Measurements from ENCODE around the gene ADGRA3.
"Not testable (repeated sequence)": the region's sequence is repeated elsewhere in the genome, so short reads cannot be mapped to it uniquely, and the experiment has no call there.

ADGRA3 gene

GRCh38 chr4:22477136-22477812 is 38.6 kb downstream of the ADGRA3 start:
- no peak for ATAC-seq

GRCh38 chr4:22476011-22476410 is 39.9 kb downstream of the ADGRA3 start:
- no peak for ATAC-seq

GRCh38 chr4:22475311-22475646 is 40.6 kb downstream of the ADGRA3 start:
- ATAC-seq = not testable (repeated sequence)

GRCh38 chr4:22474636-22475310 is 41.1 kb downstream of the ADGRA3 start:
- no peak for ATAC-seq

GRCh38 chr4:22473268-22473667 is 42.6 kb downstream of the ADGRA3 start:
- ATAC-seq = no peak

GRCh38 chr4:22471999-22472461 is 43.8 kb downstream of the ADGRA3 start:
- ATAC-seq = no peak

- no peak for ATAC-seq
Measured at GRCh38 chr4:22471419-22471818, 44.4 kb downstream of the ADGRA3 start.

GRCh38 chr4:22466581-22466980 is 49.3 kb downstream of the ADGRA3 start:
- ATAC-seq = no peak

- no peak for ATAC-seq
Measured at GRCh38 chr4:22465996-22466395, 49.9 kb downstream of the ADGRA3 start.

GRCh38 chr4:22465349-22465748 is 50.5 kb downstream of the ADGRA3 start:
- no peak for ATAC-seq

- no peak for ATAC-seq
Measured at GRCh38 chr4:22463179-22463578, 52.7 kb downstream of the ADGRA3 start.

- ATAC-seq = no peak
Measured at GRCh38 chr4:22462688-22463087, 53.2 kb downstream of the ADGRA3 start.

GRCh38 chr4:22460266-22460665 is 55.6 kb downstream of the ADGRA3 start:
- no peak for ATAC-seq

GRCh38 chr4:22458098-22458497 is 57.8 kb downstream of the ADGRA3 start:
- no peak for ATAC-seq

- ATAC-seq = no peak
Measured at GRCh38 chr4:22457348-22457747, 58.5 kb downstream of the ADGRA3 start.

- no peak for ATAC-seq
Measured at GRCh38 chr4:22456291-22456690, 59.6 kb downstream of the ADGRA3 start.

GRCh38 chr4:22454955-22455354 is 60.9 kb downstream of the ADGRA3 start:
- no peak for ATAC-seq

GRCh38 chr4:22454216-22454838 is 61.5 kb downstream of the ADGRA3 start:
- ATAC-seq = no peak

GRCh38 chr4:22444813-22445212 is 71.1 kb downstream of the ADGRA3 start:
- no peak for ATAC-seq

GRCh38 chr4:22442956-22443355 is 72.9 kb downstream of the ADGRA3 start:
- ATAC-seq = no peak

GRCh38 chr4:22440999-22441398 is 74.9 kb downstream of the ADGRA3 start:
- no peak for ATAC-seq

- ATAC-seq = no peak
Measured at GRCh38 chr4:22439947-22440346, 75.9 kb downstream of the ADGRA3 start.

- ATAC-seq = no peak
Measured at GRCh38 chr4:22435652-22436051, 80.2 kb downstream of the ADGRA3 start.

- no peak for ATAC-seq
Measured at GRCh38 chr4:22434895-22435294, 81.0 kb downstream of the ADGRA3 start.

Measured in activated CD4-positive, CD25-positive, alpha-beta regulatory T cell treated with anti-CD3 and anti-CD28 coated beads, Interleukin-2, amount 50 U/mL, for 24 hours (primary cell).